ENCODE measurements around the gene RABL6.
"Not testable (repeated sequence)": the region's sequence is repeated elsewhere in the genome, so short reads cannot be mapped to it uniquely, and the experiment has no call there.

The RABL6 gene

DNA sequence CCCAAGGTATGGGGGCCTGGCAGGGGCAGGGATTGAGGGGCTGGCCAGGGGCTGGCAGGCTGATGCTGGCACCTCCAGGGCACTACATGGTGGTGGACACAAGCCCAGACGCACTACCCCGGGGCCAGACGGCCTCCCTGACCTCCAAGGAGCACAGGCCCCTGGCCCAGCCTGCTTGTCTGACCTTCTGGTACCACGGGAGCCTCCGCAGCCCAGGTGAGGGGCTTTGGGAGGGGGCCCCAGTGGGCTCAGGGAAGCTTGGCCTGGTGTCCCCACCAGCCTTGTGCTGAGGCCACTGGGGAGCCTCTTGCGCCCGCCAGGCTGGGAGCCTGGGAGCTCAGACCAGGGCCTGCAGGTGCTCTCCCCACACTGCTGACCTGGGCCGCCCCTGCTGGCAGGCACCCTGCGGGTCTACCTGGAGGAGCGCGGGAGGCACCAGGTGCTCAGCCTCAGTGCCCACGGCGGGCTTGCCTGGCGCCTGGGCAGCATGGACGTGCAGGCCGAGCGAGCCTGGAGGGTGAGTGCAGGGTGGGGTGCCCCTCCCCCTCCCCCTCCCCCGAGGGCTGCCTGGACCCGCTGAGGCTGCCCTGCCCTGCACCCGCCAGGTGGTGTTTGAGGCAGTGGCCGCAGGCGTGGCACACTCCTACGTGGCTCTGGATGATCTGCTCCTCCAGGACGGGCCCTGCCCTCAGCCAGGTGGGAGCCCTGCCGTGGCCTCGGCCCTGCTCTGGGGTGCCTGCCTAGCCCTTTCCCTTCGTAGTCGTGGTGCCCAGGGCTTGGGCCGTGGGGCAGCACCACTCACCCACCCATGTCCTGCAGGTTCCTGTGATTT, 50.0 kb downstream of the RABL6 start:
- DNase-seq (ENCODE audit: low spot score): no peak

DNA sequence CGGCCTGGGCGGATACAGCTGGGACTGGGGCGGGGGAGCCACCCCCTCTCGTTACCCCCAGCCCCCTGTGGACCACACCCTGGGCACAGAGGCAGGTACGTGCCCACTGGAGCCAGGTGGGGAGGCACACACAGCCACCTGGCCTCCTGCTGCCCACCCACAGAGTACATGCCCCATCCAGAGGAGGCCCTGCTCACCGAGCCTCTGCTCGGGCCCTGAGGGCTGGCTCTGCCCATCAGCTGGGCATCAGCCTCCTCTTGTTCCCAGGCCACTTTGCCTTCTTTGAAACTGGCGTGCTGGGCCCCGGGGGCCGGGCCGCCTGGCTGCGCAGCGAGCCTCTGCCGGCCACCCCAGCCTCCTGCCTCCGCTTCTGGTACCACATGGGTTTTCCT, 50.7 kb downstream of the RABL6 start:
- DNase-seq (ENCODE audit: low spot score): no peak

DNA sequence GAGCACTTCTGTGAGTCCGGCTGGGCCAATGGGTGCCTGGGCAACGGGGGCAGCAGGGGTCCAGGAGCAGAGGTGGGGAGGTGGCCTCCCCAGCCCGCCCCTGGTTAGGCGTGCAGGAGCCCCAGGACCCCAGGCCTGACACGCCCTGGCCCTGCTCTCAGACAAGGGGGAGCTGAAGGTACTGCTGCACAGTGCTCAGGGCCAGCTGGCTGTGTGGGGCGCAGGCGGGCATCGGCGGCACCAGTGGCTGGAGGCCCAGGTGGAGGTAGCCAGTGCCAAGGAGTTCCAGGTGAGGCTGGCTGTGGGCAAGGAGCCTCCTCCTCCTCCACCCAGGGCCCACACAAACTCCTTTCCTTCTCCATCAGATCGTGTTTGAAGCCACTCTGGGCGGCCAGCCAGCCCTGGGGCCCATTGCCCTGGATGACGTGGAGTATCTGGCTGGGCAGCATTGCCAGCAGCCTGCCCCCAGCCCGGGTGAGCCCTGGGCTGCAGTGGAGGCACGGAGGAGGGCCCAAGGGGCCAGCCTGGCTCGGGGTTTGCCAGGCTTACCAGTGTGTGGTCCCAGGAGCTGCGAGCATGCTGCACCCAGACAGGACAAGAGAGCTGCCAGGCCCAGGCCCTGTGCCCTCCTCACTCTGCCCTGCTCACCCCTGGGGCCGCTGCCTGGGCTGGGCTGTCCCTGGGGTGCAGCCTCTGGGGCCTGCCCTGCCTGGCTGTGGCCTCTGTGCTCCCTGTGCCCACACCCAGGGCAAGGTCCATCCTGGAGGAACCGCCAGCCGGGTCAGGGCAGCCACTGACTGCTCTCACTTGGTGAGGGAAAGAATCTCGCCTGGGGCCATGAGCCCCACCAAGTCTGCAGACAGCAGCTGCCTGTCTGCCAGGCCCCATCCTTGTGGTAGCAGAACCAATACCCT, 51.4 kb downstream of the RABL6 start:
- peak; percentile 60 for DNase-seq (ENCODE audit: low spot score)

DNA sequence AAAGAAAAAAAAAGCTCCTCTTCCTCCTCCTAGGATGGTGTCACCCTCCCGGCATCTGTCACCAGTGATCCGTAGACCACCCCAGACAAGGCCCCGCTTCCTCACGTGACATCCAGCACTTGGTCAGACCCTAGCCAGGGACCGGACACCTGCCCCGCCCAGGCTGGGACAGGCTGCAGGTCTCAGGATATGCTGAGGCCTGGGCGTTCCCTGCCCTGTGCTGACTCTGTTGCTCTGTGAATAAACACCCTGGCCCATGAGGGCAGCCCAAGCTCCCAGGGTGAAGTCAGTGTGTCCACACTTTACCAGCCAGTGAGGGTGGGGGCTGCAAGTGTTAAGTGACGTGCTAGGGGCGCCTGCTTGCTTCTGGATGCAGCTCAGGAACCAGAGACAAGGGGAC, 52.8 kb downstream of the RABL6 start:
- no peak for DNase-seq (ENCODE audit: low spot score)

DNA sequence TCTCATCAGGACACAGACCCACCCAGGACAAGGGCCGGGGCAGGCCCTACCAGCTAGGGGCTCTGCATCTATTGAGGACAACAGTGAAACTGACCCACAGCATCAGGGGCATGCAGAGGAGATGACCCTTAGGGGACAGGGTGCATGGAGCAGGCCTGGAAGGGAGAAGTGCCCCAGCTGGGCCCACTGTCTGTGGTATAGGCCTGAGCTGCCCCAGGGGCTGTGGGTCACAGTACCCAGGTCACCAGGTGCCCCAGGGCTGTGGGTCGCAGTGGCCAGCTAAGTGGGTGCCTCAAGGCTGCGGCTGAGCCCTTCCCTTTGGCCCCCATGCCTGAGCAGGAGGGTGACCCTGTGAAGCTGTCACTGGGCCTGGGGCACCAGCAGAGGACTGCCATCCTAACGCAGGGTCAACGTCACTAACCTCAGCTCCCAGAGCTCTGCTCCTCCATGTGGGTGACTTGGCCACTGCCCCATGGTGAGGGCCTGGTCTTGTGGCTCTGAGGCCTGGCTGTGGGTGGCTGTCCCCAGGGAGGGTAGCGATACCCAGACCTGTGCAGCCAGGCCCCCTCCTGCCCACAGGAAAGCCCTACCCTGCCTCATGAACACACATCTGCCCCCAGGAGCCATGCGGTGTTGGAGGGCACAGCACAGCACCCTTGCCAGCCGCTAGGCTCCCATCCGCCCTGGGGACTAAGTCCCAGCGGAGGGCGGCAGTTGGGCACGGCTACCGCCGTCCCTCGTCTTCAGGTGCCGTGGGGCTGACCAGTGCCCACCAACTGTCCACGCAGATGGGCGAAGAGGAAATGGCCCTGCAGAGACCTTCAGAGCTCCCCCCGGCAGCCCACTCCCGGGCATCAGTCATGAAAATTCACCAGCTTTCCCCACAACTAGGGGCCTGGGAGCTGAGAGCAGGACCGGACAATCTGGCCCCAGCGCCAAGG, 53.5 kb downstream of the RABL6 start:
- DNase-seq (ENCODE audit: low spot score): no peak

DNA sequence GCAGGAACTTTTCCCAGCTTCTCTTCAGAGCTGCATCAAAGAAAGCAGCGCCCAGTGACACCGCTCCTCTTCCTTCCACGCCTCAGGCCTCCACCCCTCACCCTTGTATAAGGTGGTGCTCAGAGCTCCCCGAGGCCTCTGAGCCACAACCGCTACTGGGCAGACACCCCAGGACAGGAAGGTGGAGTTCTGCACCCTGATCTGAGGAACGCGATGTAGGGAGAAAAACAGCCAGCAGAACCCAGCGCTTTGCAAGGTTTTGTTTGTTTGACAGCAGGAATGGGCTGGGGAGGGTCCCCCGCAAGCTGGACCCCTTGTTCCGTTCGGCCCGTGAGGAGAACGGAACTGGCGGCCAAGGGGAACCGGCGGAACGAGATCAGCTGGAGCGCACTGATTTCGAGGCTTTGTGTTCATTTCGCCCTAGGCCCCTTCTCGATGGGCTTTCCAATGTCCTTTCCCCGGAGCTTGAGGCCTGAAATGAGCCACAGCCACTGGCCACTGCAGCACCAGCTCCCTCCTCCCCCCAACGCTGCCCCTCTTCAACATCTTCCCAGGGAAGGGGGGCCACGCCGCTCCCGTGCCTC, 54.2 kb downstream of the RABL6 start:
- DNase-seq (ENCODE audit: low spot score): no peak

DNA sequence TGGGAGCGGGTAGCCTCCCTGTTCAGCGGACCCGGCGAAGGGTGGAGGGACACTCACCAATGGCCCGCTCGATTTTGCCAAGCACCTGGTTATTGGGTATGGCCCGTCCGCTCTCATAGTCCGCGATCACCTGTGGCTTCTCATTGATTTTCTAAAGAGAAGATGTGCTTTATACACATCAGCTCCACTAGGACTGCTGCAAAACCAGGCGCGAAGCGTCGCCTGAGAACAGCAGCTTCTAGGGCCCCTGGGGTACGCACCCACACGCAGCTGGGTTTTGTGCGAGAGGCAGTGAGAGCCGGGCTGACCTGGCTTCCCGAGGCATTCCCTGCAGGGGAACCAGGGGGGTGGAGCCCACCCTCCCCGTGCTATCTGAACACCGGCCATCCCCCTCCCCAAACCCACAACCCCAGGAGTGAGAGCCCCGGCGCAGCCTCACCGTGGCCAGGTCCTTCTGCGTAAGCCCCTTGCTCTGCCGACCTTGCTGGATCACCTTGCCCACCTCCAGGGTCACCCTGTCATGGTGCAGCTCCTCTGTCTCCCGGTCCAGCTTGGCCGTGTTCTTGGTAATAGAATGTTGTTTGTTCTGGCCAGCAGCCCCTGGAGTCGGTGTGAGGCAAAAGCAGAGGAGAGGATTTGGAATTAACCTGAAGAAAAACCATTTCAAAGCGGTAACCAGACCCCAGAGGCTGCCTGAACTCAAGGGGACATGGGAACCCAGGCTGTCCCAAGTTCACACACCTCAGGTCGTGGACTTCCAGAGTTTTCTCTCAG, 55.3 kb downstream of the RABL6 start:
- DNase-seq (ENCODE audit: low spot score): no peak

DNA sequence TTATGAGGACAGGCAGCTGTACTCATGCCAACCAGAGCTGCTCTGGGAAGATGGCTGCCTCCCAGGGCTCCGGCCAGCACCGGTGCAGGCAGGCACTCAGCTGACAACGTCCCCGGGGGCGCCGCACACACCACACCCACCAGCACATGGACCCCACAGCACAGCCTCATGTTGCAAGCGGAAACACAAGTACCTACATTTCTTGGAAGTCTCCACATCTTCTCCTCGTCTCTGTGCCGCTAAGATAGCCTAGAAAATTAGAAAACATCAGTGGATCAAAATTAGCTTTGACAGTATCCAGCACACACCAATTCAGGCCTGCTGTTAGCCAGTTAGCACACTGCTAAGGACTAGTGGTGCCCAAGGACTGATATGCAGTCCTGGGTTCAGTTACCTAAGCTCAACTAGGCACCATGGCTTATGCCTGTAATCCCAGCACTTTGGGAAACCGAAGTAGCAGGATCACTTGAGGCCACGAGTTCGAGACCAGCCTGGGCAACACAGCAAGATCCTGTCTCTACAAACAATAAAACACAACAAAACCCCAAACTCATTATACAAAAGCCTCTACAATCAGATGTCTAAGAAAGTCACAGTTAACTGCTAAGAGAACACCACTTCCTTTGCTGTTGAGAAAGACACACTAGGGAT, 56.0 kb downstream of the RABL6 start:
- no peak for DNase-seq (ENCODE audit: low spot score)

DNA sequence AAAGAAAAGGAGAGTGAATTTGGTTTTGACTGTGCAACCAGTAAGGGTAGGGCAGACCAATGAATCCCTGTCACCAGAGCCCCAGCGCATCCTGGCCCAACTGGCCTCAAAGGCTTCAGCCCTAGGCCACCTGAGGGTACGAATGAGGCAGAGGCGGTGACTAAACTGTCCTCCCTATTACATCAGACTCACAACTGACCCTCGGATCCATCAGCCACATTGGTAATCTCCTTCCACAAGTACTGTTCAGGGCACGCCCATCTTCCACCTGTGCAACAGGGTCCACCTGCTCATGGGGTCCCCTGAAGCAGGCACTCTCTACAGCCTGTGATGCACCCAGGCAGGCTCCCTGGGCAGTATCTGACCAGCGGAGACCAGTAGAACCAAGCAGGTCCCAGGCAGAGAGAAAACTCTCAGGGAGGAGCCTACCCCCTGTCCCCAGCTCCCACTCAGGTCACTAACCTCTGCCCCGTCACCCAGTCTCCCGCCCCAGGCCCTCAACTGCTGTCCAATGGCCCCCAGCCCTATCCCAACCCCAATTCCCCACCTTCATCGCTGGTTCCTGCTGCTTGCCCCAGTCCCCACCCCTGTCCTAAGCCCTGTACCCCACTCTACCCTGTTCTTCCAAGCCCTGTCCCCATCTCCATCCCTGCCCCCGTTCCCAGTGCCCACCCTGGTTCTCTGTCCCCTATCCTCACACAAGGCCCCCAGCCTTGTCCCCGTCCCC, 57.5 kb downstream of the RABL6 start:
- no peak for DNase-seq (ENCODE audit: low spot score)

DNA sequence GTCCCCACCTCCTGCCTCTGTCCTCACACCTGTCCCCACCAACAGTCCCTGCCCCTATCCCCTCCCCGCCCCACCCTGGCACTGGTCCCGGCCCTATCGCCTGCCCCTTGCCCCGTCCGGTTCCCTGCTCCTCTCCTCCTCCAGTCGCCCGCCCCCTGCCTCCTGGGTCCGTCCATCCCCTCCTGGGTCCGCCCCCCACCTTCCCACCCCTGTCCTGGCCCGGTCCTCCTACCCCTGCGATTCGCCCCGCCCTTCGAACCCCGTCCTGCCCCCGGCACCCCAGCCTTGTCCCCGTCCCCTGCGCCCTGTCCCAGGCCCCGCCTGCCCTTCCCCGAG, 58.0 kb downstream of the RABL6 start:
- DNase-seq (ENCODE audit: low spot score): no peak

DNA sequence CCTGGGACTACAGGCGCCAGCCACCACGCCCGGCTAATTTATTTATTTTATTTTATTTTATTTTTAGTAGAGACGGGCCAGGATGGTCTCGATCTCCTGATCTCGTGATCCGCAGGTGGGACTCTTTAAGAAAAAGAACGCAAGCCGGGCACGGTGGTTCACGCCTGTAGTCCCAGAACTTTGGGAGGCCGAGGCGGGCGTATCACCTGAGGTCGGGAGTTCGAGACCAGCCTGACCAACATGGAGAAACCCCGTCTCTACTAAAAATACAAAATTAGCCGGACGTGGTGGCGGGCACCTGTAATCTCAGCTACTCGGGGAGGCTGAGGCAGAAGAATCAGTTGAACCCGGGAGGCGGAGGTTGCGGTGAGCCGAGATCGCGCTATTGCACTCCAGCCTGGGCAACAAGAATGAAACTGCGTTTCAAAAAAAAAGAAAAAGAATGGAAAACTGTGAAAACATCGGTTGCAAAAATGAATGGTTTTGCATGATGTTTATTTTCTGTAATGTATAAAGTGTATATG, 59.2 kb downstream of the RABL6 start:
- DNase-seq (ENCODE audit: low spot score): not testable (repeated sequence)

DNA sequence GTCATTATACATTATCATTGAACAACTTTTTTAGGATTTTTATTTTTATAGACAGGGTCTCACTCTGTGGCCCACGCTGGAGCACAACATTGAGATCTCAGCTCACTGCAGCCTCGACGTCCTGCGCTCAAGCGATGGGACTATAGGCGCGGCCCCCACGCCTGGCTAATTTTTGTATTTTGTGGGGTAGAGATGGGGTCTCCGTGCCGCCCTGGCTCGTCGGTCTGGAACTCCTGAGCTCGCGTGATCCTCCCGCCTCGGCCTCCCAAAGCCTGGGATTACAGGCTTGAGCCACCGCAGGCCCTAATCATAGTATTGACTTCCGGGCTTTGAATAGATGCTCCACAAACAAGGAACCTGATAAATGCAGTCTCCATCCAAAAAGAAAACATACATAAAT, 59.7 kb downstream of the RABL6 start:
- no peak for DNase-seq (ENCODE audit: low spot score)

DNA sequence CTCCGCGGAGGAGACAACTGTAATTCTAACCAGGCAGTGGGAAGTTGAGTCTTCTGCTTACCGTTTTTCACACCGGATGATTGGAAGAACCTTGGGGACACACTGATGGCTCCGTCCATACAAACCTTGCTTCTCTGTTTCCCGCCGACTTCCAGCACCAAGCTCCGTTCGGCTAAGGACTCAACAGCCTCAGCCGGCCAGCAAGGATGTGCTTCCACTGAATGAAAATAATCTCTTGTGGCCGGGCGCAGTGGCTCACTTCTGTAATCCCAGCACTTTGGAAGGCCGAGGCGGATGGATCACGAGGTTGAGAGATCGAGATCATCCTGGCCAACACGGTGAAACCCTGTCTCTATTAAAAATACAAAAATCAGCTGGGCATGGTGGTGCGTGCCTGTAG, 60.2 kb downstream of the RABL6 start:
- DNase-seq (ENCODE audit: low spot score): no peak

DNA sequence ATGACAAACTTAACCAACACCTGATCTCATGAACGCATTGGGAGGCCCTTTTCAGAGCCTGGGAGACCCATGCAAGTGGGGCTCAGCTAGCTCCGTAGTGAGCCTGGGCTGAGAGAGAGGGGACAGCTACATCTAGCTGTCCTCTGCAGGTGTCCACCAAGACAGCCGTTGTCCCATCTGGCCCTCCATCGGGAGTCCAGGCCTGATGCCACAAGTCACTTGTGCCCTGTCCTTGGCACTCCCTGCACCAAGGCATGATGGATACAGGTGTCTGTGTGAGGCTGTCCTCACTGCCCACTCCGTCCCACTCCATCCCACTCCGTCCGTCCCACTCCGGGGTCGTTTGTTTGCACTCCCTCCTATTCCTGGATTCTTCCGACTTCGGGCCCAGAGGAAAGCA, 60.9 kb downstream of the RABL6 start:
- no peak for DNase-seq (ENCODE audit: low spot score)

DNA sequence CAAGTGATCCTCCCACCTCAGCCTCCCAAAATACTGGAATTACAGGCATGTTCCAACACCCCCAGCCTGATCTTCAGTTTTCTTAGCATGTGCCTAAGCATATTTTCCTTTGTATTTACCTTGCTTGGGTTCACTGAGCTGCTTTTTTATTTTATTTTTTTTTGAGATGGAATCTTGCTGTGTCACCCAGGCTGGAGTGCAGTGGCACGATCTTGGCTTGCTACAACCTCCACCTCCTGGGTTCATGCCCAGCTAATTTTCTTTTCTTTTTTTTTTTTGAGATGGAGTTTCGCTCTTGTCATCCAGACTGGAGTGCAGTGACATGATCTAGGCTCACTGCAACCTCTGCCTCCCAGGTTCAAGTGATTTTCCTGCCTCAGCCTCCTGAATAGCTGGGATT, 61.9 kb downstream of the RABL6 start:
- DNase-seq (ENCODE audit: low spot score): not testable (repeated sequence)

DNA sequence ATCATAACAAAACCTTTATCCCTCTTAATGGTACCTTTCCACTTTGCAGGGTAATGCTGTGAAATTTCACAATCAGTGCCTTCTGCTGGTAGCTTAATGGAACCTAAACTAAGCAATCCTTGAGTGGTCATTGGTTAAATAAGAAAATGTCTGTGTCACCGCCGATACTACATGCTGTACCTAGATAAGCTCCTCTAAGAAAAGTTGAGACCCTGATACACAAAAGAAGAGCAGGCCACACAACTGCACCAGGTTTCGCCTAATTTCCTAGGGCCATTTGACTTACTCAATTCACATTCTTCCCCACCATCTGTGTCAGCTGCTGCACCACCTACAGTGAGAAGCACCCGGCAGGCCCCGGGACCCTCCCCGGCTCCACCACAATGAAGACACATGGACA, 67.4 kb downstream of the RABL6 start:
- no peak for DNase-seq (ENCODE audit: low spot score)

DNA sequence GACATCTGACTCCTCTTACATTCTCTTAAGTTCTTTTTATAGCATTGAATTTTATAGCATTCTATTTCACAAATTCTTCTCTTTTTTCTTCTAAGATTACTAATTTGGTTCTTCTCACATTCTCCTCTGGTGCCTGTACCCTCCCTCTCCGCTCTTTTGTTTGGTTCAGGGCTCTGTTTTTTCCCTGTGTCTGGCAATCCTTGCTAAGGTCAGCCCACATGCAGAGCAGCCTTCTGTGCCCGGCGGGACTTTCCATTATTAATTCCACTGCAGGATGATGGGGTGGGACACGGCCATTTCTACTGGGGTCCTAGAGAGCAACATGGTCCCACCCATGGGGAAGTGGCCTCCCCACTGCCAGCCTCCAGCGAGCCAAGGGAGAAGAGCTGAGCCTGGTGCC, 68.7 kb downstream of the RABL6 start:
- DNase-seq (ENCODE audit: low spot score): no peak

DNA sequence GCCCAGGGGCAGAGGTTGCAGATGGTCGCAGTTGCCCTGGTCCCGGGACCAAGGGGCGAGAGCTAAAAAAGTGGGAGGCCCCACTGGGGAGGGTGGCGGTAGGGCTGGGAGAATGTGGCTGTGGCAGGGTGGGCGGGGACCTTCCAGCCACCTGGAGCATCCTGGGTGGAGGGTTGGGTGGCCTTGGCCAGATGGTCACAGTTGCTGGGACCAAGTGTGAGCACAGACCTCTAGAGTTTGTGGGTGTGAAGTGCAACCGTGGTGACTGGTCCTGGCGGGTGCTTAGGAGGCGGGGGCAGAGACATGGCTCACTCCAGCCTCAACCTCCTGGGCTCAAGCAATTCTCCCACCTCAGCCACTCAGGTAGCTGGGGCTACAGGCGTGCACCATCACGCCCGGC, 72.9 kb downstream of the RABL6 start:
- DNase-seq (ENCODE audit: low spot score): no peak

DNA sequence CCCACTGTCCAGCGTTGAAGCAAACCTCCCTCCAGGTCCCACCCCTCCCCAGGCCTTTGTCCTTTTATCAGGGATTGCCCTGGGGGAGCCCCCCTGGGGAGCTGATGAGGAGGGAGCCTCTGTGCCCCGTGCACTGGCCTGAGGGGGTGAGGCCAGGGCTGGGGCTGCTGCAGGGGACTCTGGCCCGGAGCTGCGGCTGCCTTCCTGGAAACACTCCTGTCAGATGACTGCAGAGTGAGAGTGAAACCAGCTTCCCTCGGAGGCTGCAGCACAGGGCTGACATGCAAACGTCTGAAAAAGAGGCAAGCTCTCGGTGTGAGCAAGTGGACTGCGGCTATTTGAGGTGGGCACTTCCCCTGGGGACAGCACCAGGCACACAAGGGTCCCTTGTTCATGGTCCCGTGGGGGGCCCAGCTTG, 74.0 kb downstream of the RABL6 start:
- DNase-seq (ENCODE audit: low spot score): peak; percentile 38
